MM.1S (cell line): ENCODE measurements around the gene DNAJC6.

Experiments used
- DNase-seq: peaks from one replicate; pipeline ENCODE4 v3.0.0-alpha.2; 2015
- H2AFZ ChIP-seq: fragments of 300-600 bp; sonication (generic); 2 replicates; pipeline ENCODE4 v1.6.0; 2016; ENCODE audit warnings: antibody characterized with exemption, low read length
- H3F3A ChIP-seq: fragments of 300-600 bp; sonication (generic); 2 replicates; pipeline ENCODE4 v1.6.1; 2016; ENCODE audit warnings: mild to moderate bottlenecking, antibody characterized with exemption, low read length, moderate library complexity, mixed read lengths; ENCODE audit not compliant: insufficient read depth
- H3K27ac ChIP-seq: fragments of 300-600 bp; sonication (generic); 2 replicates; pipeline ENCODE4 v1.5.1; 2016; ENCODE audit warnings: mild to moderate bottlenecking, low read length
- H3K27me3 ChIP-seq: fragments of 300-600 bp; sonication (generic); replicated peaks from 2 replicates; pipeline ENCODE4 v1.6.0; 2016; ENCODE audit warnings: low read length; ENCODE audit not compliant: insufficient read depth
- H3K36me3 ChIP-seq: fragments of 300-600 bp; sonication (generic); replicated peaks from 2 replicates; pipeline ENCODE4 v1.6.1; 2016; ENCODE audit warnings: mild to moderate bottlenecking, low read length, mixed read lengths; ENCODE audit not compliant: insufficient read depth
- H3K4me1 ChIP-seq: fragments of 300-600 bp; sonication (generic); 2 replicates; pipeline ENCODE4 v1.6.1; 2016; ENCODE audit warnings: low read length, mixed read lengths
- H3K4me2 ChIP-seq: fragments of 300-600 bp; sonication (generic); 2 replicates; pipeline ENCODE4 v1.6.0; 2016; ENCODE audit warnings: low read depth, low read length
- H3K4me3 ChIP-seq: fragments of 300-600 bp; sonication (generic); 2 replicates; pipeline ENCODE4 v1.5.1; 2016; ENCODE audit warnings: low read length, mixed read lengths
- H3K79me2 ChIP-seq: fragments of 300-600 bp; sonication (generic); 2 replicates; pipeline ENCODE4 v1.6.1; 2016; ENCODE audit warnings: mixed run types, low read length, mixed read lengths
- H3K9ac ChIP-seq: fragments of 300-600 bp; sonication (generic); 2 replicates; pipeline ENCODE4 v1.6.1; 2016; ENCODE audit warnings: low read length, mixed read lengths
- H3K9me2 ChIP-seq: fragments of 300-600 bp; sonication (generic); replicated peaks from 2 replicates; pipeline ENCODE4 v1.6.1; 2016; ENCODE audit warnings: mild to moderate bottlenecking, low read length, mixed read lengths; ENCODE audit not compliant: insufficient read depth
- H3K9me3 ChIP-seq: fragments of 300-600 bp; sonication (generic); replicated peaks from 2 replicates; pipeline ENCODE4 v1.6.1; 2016; ENCODE audit warnings: mild to moderate bottlenecking, low read length, mixed read lengths; ENCODE audit not compliant: insufficient read depth
- H4K20me1 ChIP-seq: fragments of 300-600 bp; sonication (generic); 2 replicates; pipeline ENCODE4 v1.6.1; 2016; ENCODE audit warnings: mild to moderate bottlenecking, low read length, moderate library complexity, mixed read lengths; ENCODE audit not compliant: insufficient read depth
- EZH2 ChIP-seq: fragments of 300-600 bp; sonication (generic); optimal IDR thresholded peaks from 2 replicates; pipeline ENCODE3; 2017; ENCODE audit warnings: low read depth, mild to moderate bottlenecking, antibody characterized with exemption, low read length, mixed read lengths
- EZH2phosphoT487 ChIP-seq: fragments of 300-600 bp; sonication (generic); IDR thresholded peaks from 2 replicates; pipeline ENCODE4 v1.6.1; 2018; ENCODE audit warnings: antibody characterized with exemption, low read length
- TF ChIP-seq, protein P1 (sequence below): fragments of 300-600 bp; sonication (generic); IDR thresholded peaks from 2 replicates; pipeline ENCODE4 v1.5.1; 2016; ENCODE audit warnings: antibody characterized with exemption, low read length, mixed read lengths

DNAJC6 gene

DNA sequence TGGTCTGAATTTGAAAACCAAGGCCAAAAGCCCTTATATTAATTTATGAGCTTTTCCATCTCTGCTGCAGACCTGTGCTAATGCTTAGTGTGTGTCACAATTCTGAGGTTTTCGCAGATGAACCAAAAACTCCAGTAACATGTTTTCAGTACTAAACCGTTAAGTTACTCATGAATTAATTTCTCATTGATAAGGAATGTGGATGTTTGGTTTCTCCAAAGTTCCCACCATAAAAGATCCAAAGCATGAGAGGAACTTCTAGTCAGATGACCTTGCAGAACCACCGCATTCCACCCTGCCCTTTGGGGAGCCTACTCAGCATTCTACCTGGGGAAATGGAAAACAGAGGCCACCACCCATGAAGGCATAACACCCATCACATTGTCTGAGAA, 103.6 kb downstream of the DNAJC6 start:
- TF ChIP-seq EZH2phosphoT487, result no peak
- no peak for TF ChIP-seq EZH2
- TF ChIP-seq, protein P1, sequence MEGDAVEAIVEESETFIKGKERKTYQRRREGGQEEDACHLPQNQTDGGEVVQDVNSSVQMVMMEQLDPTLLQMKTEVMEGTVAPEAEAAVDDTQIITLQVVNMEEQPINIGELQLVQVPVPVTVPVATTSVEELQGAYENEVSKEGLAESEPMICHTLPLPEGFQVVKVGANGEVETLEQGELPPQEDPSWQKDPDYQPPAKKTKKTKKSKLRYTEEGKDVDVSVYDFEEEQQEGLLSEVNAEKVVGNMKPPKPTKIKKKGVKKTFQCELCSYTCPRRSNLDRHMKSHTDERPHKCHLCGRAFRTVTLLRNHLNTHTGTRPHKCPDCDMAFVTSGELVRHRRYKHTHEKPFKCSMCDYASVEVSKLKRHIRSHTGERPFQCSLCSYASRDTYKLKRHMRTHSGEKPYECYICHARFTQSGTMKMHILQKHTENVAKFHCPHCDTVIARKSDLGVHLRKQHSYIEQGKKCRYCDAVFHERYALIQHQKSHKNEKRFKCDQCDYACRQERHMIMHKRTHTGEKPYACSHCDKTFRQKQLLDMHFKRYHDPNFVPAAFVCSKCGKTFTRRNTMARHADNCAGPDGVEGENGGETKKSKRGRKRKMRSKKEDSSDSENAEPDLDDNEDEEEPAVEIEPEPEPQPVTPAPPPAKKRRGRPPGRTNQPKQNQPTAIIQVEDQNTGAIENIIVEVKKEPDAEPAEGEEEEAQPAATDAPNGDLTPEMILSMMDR, result no peak
- Histone ChIP-seq H3K79me2 (no peaks in the 10 kb centered on the region), H4K20me1 (no peaks in the 10 kb centered on the region), H3K9ac (no peak overlapping the region), H2AFZ (no peak overlapping the region), H3K9me2 (no peaks in the 10 kb centered on the region), H3K27ac (no peak overlapping the region), H3K4me2 (no peak overlapping the region), H3K4me3 (no peak overlapping the region), H3F3A (no peaks in the 10 kb centered on the region), H3K9me3 (no peaks in the 10 kb centered on the region), H3K27me3 (no peaks in the 10 kb centered on the region), H3K4me1 (0 out of 2 replicates have a peak, but pooled peaks cover 4% of the 10 kb centered on the region), H3K36me3 (no peaks in the 10 kb centered on the region)
- DNase-seq, result no peak

DNA sequence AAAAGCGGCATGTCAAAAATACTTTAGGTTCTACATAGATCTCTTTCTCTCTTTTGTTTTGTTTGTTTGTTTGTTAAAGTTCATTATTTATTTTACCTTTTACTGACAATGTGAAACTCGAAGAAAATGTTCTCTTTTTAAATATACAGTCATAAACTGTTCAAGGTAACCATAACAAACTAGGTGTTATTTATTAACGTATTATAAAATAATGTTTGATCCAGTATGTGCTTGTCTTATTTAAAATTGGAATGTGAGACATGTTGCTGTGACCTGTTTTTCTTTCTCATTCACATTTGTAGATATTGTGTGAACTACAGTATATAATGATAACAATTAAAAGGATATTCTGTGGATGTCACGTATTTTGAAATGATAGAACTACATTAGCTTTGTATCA, 105.2 kb downstream of the DNAJC6 start:
- Histone ChIP-seq H3K9me3 (no peaks in the 10 kb centered on the region), H3K4me3 (no peak overlapping the region), H3K4me2 (no peak overlapping the region), H4K20me1 (no peaks in the 10 kb centered on the region), H3K27ac (no peak overlapping the region), H3K4me1 (peaks cover 14% of the 10 kb centered on the region), H3K27me3 (no peaks in the 10 kb centered on the region), H2AFZ (no peak overlapping the region), H3K9me2 (no peaks in the 10 kb centered on the region), H3K36me3 (no peaks in the 10 kb centered on the region), H3F3A (peaks cover 9% of the 10 kb centered on the region), H3K79me2 (no peaks in the 10 kb centered on the region), H3K9ac (no peak overlapping the region)
- no peak for DNase-seq
- TF ChIP-seq, protein P1, result no peak

DNA sequence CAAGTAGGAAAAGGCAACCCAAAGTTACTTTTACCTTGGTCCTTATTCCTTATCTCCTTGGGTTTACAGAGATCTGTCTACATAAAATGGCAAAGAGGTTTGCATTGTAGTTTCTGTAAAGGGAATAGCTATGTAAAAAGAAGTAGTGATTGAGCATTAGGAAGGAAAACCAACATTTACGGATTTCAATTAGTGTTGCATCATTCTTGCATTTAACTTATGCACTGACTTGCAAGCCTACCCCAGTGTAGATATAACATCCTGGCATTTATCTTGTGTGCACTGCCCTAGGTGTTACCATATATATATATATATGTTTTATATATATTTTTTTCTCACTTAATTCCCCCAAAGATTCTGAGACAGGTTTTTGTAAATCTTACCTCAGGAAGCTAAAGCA, 107.4 kb downstream of the DNAJC6 start:
- peaks cover 9% of the 10 kb centered on the region for H3K79me2 ChIP-seq
- H3K27ac ChIP-seq, result no peak overlapping the region
- no peak for DNase-seq
- H3K36me3 ChIP-seq, result no peaks in the 10 kb centered on the region
- no peaks in the 10 kb centered on the region for H4K20me1 ChIP-seq
- no peak overlapping the region for H2AFZ ChIP-seq
- peaks cover 17% of the 10 kb centered on the region for H3K4me1 ChIP-seq
- no peaks in the 10 kb centered on the region for H3K9me2 ChIP-seq
- H3K9ac ChIP-seq, result no peak overlapping the region
- H3F3A ChIP-seq, result peaks cover 17% of the 10 kb centered on the region
- H3K9me3 ChIP-seq, result no peaks in the 10 kb centered on the region
- H3K4me3 ChIP-seq, result no peak overlapping the region
- H3K27me3 ChIP-seq, result no peaks in the 10 kb centered on the region
- no peak overlapping the region for H3K4me2 ChIP-seq
- TF ChIP-seq EZH2 (no peak), EZH2phosphoT487 (no peak)
- TF ChIP-seq, protein P1, result no peak

DNA sequence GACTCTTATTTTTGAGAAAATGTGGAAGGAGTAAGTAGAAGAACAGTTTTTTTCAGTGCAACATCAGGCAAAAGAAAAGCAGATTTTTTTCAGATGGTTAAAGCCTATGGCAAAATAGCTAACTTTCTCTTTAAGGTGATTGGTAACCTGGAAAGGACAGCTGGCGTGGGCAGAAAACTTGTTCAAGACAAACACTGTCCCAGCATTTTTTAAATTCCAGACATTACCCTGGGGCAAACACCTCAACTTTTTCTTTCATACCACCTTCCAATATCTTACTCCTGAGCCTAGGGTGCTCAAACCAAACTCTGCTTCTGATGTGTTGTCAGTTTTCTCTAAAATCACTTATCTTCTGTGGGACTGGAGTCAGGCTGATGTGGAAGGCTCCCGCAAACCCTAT, 108.4 kb downstream of the DNAJC6 start:
- H3K27ac ChIP-seq, result no peak overlapping the region
- TF ChIP-seq, protein P1, result no peak
- TF ChIP-seq EZH2phosphoT487 (no peak), EZH2 (no peak)
- H3K27me3 ChIP-seq, result no peaks in the 10 kb centered on the region
- no peak overlapping the region for H3K4me2 ChIP-seq
- no peak for DNase-seq
- H3F3A ChIP-seq, result peaks cover 17% of the 10 kb centered on the region
- peaks cover 18% of the 10 kb centered on the region for H3K79me2 ChIP-seq
- H3K4me1 ChIP-seq, result peaks cover 17% of the 10 kb centered on the region
- H3K9ac ChIP-seq, result no peak overlapping the region
- no peaks in the 10 kb centered on the region for H3K9me2 ChIP-seq
- no peaks in the 10 kb centered on the region for H4K20me1 ChIP-seq
- no peak overlapping the region for H2AFZ ChIP-seq
- H3K9me3 ChIP-seq, result no peaks in the 10 kb centered on the region
- no peaks in the 10 kb centered on the region for H3K36me3 ChIP-seq
- no peak overlapping the region for H3K4me3 ChIP-seq
